NCI-H2107 (cell line): Measurements from ENCODE around the gene TADA3.
"Not testable (repeated sequence)": the region's sequence is repeated elsewhere in the genome, so short reads cannot be mapped to it uniquely, and the experiment has no call there.

Experiments
- DNase-seq: peaks from one replicate; lab custom pipeline; 2025; lab: John Stamatoyannopoulos, UW

Gene TADA3

DNA sequence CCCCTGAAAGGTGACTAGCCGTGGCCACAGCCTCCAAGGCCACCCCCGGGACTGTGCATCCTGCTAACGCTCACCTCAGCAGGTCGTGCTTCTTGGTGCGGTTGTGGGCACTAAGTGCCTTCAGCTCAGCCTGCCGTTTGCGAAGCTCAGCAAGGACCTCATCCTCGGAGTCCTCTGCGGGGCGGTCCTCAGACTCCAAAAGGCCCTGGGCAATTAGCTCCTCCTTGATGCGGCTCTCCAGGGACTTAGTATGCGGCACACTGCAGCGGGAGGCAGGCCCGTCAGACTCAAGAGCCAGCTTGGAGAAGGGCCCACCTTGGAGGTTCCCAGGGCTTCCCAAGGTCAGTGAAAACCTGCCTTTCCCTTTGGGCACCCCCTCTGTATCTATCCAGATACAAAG, 8.3 kb downstream of the TADA3 start:
- DNase-seq = no peak

- DNase-seq = no peak
These were observed 9.5 kb downstream of the TADA3 start for GRCh38 chr3:9782770-9783169.

- no peak for DNase-seq
These were observed 10.2 kb downstream of the TADA3 start for GRCh38 chr3:9781978-9782603.

GRCh38 chr3:9781551-9781950, 10.7 kb downstream of the TADA3 start:
- no peak for DNase-seq

DNA sequence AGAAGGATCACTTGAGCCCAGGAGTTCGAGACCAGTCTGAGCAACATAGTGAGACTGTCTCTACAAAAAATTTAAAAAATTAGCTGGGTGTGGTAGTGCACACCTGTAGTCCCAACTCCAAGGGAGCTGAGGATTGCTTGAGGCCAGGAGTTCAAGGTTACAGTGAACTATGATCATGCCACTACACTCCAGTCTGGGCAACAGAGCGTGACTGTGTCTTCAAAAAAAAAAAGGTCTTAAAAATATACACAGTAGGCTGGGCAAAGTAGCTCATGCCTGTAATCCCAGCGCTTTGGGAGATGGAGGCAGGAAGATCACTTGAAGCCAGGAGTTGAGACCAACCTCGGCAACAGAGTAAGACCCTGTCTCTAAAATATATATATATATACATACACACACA, 11.4 kb downstream of the TADA3 start:
- DNase-seq = no peak

GRCh38 chr3:9780458-9780812, 11.8 kb downstream of the TADA3 start:
- DNase-seq = no peak

GRCh38 chr3:9779721-9780457, 12.4 kb downstream of the TADA3 start:
- no peak for DNase-seq

GRCh38 chr3:9779075-9779593, 13.1 kb downstream of the TADA3 start:
- DNase-seq = no peak

DNA sequence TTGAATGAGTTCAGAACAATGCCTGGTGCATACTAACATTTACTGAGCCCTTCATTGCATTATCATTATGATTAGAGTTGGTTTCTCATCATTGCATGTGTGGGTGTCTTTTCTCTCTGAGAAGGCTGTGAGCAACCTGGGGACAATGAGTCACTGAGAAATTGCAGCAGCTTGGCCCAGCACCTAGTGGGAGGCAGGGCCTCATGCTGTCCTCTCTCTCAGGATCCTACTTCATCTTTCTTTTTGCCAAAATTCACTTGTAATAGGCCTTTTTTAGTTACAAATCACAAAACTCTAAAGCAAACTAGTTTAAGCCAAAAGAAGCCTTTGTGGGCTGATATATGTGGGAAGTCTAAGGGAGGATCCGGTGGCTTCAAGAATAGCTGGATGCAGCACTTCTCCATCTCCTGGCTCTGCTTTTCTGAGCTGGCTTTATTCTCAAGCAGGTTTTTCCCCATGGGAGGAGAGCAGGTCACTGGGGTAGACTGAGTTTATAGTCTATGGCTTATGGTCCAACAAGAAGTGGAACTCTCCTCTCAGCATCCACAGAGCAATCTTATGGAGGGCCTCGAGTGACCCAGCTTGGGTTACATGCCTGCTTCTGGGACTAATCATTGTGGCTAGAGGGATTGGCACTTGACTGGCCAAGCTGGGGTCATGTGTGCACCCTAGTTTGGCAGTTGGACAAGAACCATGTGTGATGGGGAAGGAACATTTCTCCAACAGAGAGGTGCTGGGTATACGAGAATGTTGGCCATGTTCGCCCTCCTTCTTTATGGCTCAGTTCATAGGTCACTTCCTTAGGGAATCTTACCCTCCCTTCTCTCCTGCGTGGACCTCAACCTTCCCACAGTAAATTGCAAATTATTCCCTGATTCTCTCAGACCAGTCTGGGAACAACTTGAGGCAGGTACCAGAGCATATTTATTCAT, 13.9 kb downstream of the TADA3 start:
- no peak for DNase-seq

GRCh38 chr3:9777694-9778021, 14.6 kb downstream of the TADA3 start:
- DNase-seq = no peak

DNA sequence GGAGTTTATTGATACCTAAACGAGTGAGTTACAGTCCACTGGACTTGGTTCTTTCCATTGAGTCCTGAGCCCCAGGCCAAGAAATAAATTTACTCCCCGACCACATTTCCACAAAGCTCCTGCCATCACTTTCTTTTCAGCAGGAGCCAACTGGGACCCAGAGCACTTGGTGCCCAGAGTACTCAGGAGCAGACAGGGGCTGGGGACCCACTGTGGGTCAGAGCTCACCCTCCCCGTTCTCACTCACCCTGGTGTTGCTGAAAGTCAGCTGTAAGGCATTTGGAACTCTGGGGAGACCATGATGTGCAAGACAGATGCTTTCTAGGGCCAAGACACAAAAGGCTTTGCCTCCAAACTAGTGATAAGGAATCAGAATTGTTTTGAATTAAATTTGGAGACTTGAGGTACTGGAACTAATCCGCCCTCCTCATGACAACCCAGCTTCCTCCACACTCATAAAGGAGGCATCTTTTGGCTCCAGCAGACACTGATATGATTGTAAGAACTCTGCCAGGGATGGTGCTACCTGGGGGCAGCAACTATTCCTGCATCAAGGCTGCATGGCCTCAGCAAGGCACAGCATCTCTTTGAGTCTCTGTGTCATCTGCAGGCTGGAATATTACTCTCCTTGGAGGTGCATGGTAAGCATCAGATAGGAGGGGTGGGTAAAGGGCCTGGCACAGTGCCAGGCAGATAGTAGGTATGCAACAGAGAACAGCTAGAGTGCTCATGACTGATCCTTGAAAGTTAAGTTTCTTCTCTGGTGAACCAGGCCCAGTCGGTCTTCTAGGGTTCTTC, 15.2 kb downstream of the TADA3 start:
- DNase-seq = no peak

DNA sequence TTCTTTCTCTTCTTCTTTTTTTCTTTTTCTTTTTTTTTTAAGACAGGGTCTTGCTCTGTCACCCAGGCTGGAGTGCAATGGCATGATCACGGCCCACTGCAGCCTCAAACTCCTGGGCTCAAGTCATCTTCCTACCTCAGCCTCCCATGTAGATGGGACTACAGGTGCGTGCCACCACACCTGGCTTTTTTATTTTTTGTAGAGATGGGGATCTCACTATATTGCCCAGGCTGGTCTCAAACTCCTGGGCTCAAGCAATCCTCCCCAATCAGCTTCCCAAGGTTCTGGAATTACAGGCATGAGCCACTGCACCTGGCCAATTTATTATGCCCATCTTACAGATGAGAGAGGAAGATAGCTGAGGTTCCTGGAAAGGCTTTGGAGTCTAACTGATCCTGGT, 21.3 kb downstream of the TADA3 start:
- not testable (repeated sequence) for DNase-seq

DNA sequence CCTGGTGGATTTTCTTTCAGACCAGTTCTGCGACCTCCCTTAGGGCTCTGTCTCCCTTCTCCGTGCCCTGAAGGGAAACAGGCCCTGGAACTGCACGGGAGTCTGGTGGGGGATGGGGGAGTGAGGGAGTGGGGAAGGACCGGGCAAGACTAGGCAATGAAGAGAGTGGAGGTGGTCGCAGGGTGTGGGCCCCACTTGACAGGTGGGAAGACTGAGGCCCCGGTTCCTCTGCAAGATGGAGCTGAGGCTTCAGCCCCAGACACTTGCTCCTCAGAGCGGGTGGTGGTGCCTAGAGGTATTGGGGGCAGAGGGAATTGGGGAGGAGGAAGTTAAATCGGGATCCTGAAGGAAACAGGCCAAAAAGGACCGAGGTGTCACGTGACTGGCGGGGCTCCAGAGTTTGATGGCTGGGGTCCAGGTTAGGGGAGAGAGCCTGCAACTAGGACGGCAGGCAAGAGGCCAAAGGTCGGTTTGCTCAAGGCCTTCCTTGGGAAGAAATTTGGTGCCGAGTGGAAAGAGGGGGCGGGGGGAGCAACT, 21.9 kb downstream of the TADA3 start:
- no peak for DNase-seq

DNA sequence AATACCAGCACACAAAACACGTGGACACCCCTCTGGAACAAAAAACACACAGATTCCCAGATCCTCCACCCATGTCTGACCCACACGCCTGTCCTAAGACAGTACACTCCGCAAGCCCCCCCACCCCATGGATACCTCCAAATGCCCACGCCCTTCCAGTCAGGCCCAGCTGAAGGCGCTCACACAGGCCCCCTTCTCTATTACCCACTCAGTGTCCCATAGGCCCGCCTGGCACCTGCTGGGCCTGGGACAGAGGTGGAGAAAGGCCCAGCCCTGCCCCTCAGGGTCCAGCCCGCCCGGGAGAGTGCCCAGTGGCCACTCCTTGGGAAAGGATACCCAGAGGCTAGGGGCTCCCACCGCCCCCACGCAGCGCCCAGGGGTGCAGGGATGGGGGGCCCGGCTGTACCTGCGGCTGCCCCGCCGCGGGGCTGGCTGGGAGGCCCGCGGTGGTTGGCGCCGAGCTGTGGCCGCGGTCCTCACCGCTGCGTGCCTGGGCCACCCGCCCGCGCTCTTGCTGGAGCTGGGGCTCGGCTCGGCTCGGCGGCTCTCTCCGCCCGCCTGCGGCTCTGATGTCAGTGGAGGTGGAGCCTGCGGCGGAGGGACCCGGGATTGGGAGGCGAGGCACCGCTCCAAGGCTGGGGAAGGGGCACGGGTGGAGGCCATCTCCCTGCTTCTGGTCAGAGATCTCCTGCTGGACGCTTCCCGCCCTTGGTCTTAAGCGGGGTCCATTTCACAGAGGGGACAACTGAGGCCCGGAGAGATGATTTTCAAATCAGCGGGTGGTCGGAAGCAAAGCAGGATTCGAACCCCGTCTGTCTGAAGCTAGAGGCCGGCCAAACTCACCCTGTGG, 22.6 kb downstream of the TADA3 start, which contains the start of gene CAMK1:
TSS of gene CAMK1 (minus strand) at position 522 of the 850 bp plus-strand sequence. CDS start 2,198 bp downstream, outside the sequence.
- peak; percentile 23 for DNase-seq

DNA sequence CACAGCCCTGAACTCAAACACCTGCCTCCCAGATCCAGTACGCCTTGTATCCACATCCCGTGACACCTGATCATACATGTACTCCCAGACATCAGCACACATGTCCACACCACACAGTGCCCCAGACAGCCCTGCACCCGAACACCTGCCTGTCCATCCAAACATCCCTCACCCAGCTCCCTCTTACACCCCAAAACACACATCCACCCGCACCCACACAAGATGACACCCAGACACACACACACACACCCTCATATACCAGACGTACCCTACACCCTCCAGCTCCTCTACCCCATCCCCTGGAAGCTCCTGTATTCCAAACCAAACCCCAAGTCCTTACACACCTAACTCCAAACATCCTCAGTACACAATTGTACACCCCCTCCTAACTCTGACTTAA, 23.3 kb downstream of the TADA3 start:
- no peak for DNase-seq

- DNase-seq = no peak
These were observed 24.0 kb downstream of the TADA3 start for GRCh38 chr3:9768141-9768775.

- no peak for DNase-seq
These were observed 24.9 kb downstream of the TADA3 start for GRCh38 chr3:9767418-9767817.

DNA sequence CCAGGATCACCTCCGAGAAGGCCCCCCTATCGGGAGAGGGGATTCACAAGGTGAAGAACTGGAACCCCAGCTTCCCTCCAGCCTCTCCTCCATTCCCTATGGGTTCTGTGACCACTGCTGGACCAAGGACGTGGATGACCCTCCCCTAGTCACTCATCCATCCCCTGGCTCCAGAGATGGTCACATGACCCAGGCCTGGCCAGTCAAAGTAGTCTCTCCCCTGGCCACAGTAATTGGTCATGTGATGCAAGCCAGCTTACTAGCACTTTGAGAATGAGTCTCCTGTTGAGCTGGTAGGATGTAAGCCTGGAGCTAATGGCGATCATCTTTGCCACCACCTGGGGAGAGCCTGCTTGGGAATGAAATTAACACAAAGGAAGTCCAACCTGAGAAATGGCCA, 26.4 kb downstream of the TADA3 start:
- DNase-seq = no peak

DNA sequence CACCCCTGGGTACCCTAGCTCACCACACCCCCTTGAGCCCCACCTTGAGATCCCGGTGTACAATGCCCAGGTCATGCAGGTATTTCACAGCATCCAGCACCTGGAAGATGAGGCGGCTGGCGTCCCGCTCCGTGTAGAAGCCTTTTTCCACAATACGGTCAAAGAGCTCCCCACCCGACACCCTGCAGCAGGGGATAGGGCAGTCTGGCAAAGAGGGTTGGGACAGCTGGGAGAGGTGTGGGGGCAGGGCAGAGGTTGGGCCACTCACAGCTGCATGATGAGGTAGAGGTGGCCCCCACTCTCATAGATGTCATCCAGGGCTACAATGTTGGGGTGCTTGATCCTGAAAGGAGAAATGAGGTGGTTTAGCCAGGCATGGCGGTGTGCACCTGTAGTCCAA, 29.4 kb downstream of the TADA3 start:
- DNase-seq = no peak

GRCh38 chr3:9761919-9762318, 30.4 kb downstream of the TADA3 start:
- no peak for DNase-seq
